PC-9 (cell line): ENCODE results near the gene TNXB. TPM values are rescaled to one million over a fixed set of nuclear protein-coding genes. Genes with fewer than 3 reads are reported as not detected.
"Not testable (repeated sequence)": the region's sequence is repeated elsewhere in the genome, so short reads cannot be mapped to it uniquely, and the experiment has no call there.

Source experiments
- BruUV-seq: library from RNA; stranded (reverse); fragments of 400-500 nt; replicated peaks from 2 replicates; lab custom pipeline; 2021; lab: Mats Ljungman, UMichigan
- CTCF ChIA-PET: fragments of 300-600 bp; sonication (Branson Sonifier 250); formaldehyde crosslinking; loops from one replicate; lab custom pipeline; 2022; ENCODE audit warnings: antibody characterized with exemption; lab: Charles Lee
- POLR2A ChIA-PET: fragments of 300-600 bp; sonication (Branson Sonifier 250); formaldehyde crosslinking; loops from one replicate; lab custom pipeline; 2022; ENCODE audit warnings: antibody characterized with exemption; ENCODE audit not compliant: unreplicated experiment; lab: Charles Lee
- DNase-seq, 2 experiments: peaks; one replicate each; pipeline versions ENCODE4 v3.0.0 to v3.0.0-alpha.2; 2015 to 2022; ENCODE audit warnings: mixed read lengths in 1 of 2
- H2AFZ ChIP-seq: fragments of 200-600 bp; sonication (generic); 2 replicates; pipeline ENCODE4 v1.8.1; 2017; ENCODE audit warnings: antibody characterized with exemption
- H3F3A ChIP-seq: fragments of 200-600 bp; sonication (generic); 2 replicates; pipeline ENCODE4 v1.8.1; 2017; ENCODE audit warnings: antibody characterized with exemption, mild to moderate bottlenecking, low read depth; ENCODE audit not compliant: insufficient read depth
- H3K27ac ChIP-seq: fragments of 200-600 bp; sonication (generic); 2 replicates; pipeline ENCODE4 v1.6.1; 2016; ENCODE audit warnings: mixed run types
- H3K27me3 ChIP-seq: fragments of 200-600 bp; sonication (generic); 2 replicates; pipeline ENCODE4 v1.6.1; 2016; ENCODE audit warnings: low read depth, mixed run types; ENCODE audit not compliant: insufficient read depth
- H3K36me3 ChIP-seq: fragments of 200-600 bp; sonication (generic); 2 replicates; pipeline ENCODE4 v1.6.1; 2016; ENCODE audit warnings: low read depth, mixed run types
- H3K4me1 ChIP-seq: fragments of 200-600 bp; sonication (generic); replicated peaks from 2 replicates; pipeline ENCODE4 v1.6.1; 2016; ENCODE audit warnings: mixed run types; ENCODE audit not compliant: insufficient read depth
- H3K4me2 ChIP-seq: fragments of 200-600 bp; sonication (generic); 2 replicates; pipeline ENCODE4 v1.6.1; 2017; ENCODE audit warnings: mixed run types
- H3K4me3 ChIP-seq: fragments of 200-600 bp; sonication (generic); 2 replicates; pipeline ENCODE4 v1.6.1; 2016; ENCODE audit warnings: mixed run types
- H3K79me2 ChIP-seq: fragments of 200-600 bp; sonication (generic); 2 replicates; pipeline ENCODE4 v1.6.1; 2017; ENCODE audit warnings: low read depth, mixed run types
- H3K9me2 ChIP-seq: fragments of 200-600 bp; sonication (generic); 2 replicates; pipeline ENCODE4 v1.8.1; 2017; ENCODE audit warnings: mild to moderate bottlenecking; ENCODE audit not compliant: insufficient read depth
- H3K9me3 ChIP-seq: fragments of 200-600 bp; sonication (generic); 2 replicates; pipeline ENCODE4 v1.8.1; 2016; ENCODE audit warnings: low read depth; ENCODE audit not compliant: insufficient read depth
- H4K20me1 ChIP-seq: fragments of 200-600 bp; sonication (generic); 2 replicates; pipeline ENCODE4 v1.8.1; 2017; ENCODE audit not compliant: insufficient read depth
- intact Hi-C: fragments of 100-400 bp; cut with micrococcal nuclease; formaldehyde crosslinking; loops from one replicate; pipeline ENCODE4 v1.10.0; 2022; ENCODE audit not compliant: unreplicated experiment
- total RNA-seq: library from RNA; stranded (reverse); gene quantifications from 2 replicates; pipeline ENCODE4 v1.2.3, GENCODE V29; 2021

The TNXB gene
- total RNA-seq, 1 experiment from 2014 or later = 15.1 TPM

DNA sequence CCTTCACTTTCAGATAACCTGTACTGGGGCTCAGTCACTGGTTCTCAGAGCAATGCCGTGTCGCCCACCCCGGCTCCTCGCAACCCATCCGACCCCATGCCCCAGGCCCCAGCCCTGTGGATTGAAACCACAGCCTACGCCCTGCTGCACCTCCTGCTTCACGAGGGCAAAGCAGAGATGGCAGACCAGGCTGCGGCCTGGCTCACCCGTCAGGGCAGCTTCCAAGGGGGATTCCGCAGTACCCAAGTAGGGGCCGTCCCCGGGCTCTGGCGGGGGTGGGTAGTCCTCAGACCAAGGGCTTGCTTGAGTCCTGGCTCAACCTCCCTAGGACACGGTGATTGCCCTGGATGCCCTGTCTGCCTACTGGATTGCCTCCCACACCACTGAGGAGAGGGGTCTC, 79.6 kb downstream of the TNXB start:
- H3K4me3 ChIP-seq, H3K79me2 ChIP-seq, H3F3A ChIP-seq, H3K27me3 ChIP-seq, H4K20me1 ChIP-seq, H3K9me3 ChIP-seq, H2AFZ ChIP-seq, H3K9me2 ChIP-seq, H3K4me1 ChIP-seq, H3K27ac ChIP-seq, POLR2A ChIA-PET, CTCF ChIA-PET, BruUV-seq, H3K36me3 ChIP-seq, H3K4me2 ChIP-seq, DNase-seq, intact Hi-C loops: not testable (repeated sequence)

DNA sequence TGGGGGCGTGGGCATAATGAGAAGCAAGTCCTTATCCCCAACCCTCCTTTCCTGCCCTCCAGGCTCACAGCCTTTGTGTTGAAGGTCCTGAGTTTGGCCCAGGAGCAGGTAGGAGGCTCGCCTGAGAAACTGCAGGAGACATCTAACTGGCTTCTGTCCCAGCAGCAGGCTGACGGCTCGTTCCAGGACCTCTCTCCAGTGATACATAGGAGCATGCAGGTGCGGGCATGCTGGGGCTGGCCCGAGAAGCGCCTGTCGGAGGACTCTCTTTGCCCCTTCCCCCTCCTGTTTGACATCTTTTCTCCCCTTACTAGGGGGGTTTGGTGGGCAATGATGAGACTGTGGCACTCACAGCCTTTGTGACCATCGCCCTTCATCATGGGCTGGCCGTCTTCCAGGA, 80.5 kb downstream of the TNXB start:
- H3K27me3 ChIP-seq, H3K4me3 ChIP-seq, H3K9me2 ChIP-seq, intact Hi-C loops, H3F3A ChIP-seq, CTCF ChIA-PET, H4K20me1 ChIP-seq, H3K36me3 ChIP-seq, H3K79me2 ChIP-seq, POLR2A ChIA-PET, H3K4me2 ChIP-seq, H3K4me1 ChIP-seq, DNase-seq, BruUV-seq, H3K9me3 ChIP-seq, H3K27ac ChIP-seq, H2AFZ ChIP-seq: not testable (repeated sequence)

DNA sequence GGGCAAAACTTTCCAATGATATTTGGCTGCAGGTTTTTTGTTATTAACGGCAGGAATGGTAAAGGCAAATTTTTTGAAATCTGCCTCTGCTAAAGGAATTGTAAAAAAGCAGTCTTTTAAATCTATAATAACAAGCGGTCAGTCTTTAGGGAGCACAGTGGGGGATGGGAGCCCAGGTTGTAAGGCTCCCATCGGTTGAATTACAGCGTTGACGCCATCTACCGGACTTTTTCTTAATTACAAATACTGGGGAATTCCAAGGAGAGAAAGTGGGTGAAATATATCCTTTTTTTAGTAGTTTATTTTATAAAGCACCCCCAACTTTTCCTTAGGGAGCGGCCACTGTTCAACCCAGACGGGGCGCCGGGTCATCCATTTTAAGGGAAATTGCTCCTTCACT, 87.0 kb downstream of the TNXB start:
- intact Hi-C loops, POLR2A ChIA-PET, H2AFZ ChIP-seq, CTCF ChIA-PET, DNase-seq, H3K4me2 ChIP-seq, H3K36me3 ChIP-seq, H4K20me1 ChIP-seq, H3F3A ChIP-seq, BruUV-seq, H3K9me3 ChIP-seq, H3K4me3 ChIP-seq, H3K27me3 ChIP-seq, H3K4me1 ChIP-seq, H3K27ac ChIP-seq, H3K9me2 ChIP-seq, H3K79me2 ChIP-seq: not testable (repeated sequence)

DNA sequence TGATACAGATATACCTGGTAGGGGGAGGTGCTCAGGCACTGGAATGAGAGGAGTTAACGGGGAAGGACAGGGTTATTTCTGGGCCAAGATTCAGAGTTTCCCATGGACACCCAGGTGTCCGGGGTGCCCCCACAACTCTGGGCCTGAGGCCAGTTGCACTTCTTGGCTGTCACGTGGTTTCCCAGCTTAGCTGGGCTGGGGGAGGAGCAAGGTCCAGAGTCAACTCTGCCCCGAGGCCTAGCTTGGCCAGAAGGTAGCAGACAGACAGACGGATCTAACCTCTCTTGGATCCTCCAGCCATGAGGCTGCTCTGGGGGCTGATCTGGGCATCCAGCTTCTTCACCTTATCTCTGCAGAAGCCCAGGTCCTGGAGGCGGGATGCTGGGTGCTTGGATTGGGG, 94.6 kb downstream of the TNXB start, which contains the start of gene C4B:
Gene C4B (plus strand): TSS at position 249 of the 400 bp plus-strand sequence. CDS start 51 bp downstream, at position 300.
- H3K27me3 ChIP-seq, DNase-seq, POLR2A ChIA-PET, BruUV-seq, H3K79me2 ChIP-seq, H3K27ac ChIP-seq, intact Hi-C loops, H3F3A ChIP-seq, CTCF ChIA-PET, H3K4me3 ChIP-seq, H3K9me3 ChIP-seq, H3K9me2 ChIP-seq, H4K20me1 ChIP-seq, H3K36me3 ChIP-seq, H3K4me2 ChIP-seq, H3K4me1 ChIP-seq, H2AFZ ChIP-seq: not testable (repeated sequence)

DNA sequence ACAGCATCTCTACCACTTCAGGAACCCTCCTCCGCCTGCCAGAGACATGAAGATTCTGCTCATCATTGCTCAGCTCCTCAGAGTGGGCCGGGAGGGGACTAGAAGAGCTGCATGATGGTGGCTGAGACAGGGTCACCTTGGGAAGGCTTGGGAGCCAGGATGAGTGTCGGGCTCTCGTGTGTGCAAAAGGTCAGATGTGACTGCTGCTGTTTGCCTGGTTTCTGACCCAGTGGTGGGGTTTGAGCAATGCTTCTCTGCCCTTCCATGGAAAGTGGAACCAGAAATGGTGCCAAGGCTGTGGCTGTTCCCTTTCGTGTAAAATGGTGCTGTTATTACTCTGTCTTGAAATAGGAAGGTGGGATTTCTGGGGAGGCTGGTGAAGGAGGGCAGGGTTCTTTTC, 95.4 kb downstream of the TNXB start:
- intact Hi-C loops, H3K36me3 ChIP-seq, H3K9me3 ChIP-seq, H3F3A ChIP-seq, H3K79me2 ChIP-seq, CTCF ChIA-PET, POLR2A ChIA-PET, BruUV-seq, H3K4me2 ChIP-seq, H3K4me3 ChIP-seq, H3K9me2 ChIP-seq, H2AFZ ChIP-seq, H3K27me3 ChIP-seq, H3K4me1 ChIP-seq, H4K20me1 ChIP-seq, H3K27ac ChIP-seq, DNase-seq: not testable (repeated sequence)

DNA sequence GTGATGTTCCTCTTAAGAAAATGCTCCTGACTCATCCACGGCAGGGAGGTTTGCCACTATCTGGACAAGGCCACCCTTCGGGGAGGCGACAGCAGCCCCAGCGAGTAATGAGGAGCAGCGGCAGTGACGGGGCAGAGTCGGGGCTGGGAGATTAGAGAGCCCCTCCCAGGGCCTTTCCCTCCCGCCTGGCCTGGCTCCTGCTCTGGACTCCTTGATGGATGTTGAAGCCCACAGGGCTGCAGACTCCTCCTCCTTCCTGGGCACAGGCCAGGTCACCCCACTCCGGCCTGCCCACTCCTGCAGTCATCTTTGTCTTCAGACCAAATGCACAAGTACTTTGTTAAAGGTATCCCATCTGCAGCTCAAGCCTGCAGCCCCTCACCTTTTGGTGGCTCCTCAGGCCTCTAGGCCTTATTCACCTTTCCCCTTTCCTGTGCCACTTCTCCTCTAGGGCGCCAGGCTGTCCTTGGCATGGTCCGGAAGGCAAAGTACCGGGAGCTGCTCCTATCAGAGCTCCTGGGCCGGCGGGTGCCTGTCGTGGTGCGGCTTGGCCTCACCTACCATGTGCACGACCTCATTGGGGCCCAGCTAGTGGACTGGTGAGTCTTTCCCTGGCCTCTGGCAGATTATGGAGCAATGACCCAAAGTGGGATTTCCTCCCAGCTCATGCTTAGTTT, 96.1 kb downstream of the TNXB start:
- H3K36me3 ChIP-seq, H2AFZ ChIP-seq, H4K20me1 ChIP-seq, H3K4me1 ChIP-seq, H3K9me2 ChIP-seq, intact Hi-C loops, H3F3A ChIP-seq, H3K27ac ChIP-seq, H3K9me3 ChIP-seq, DNase-seq, H3K4me3 ChIP-seq, H3K4me2 ChIP-seq, POLR2A ChIA-PET, BruUV-seq, H3K27me3 ChIP-seq, H3K79me2 ChIP-seq, CTCF ChIA-PET: not testable (repeated sequence)

DNA sequence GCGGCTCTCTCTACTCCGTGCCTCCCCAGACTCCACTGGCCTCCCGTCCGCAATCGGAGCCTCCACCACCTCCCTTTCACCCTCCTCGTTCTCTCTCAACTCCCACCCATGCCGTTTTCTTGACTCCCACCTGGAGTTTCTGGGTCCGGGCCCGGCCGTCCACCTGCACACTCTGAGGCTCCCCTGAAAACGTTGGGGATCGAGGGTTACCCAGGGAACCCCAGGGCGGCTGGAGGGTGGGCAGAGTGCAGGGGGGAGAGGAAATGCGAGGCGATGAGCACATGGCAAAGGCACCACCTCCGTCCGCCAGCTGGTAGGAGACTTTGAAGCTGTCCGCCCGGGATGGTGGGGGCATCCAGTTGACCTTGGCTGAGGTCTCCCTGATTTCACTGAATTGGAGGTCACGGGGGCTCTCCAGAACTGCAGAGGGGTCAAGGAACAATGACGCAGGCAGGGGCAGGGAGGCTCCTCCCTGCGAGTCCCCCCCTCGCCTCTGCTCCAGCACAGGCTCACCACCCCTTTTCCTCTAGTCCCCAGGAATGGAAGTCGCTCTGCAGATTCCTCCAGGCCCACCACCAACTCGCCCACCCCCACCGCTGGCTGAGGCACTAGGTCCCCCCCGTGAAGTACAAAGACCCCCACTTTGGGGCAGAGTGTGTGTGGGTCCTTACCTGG, 98.1 kb downstream of the TNXB start:
- H3K9me3 ChIP-seq, POLR2A ChIA-PET, intact Hi-C loops, H3K27ac ChIP-seq, H3K36me3 ChIP-seq, H3K4me2 ChIP-seq, CTCF ChIA-PET, H3K4me3 ChIP-seq, H3K9me2 ChIP-seq, H3F3A ChIP-seq, BruUV-seq, H3K79me2 ChIP-seq, H3K4me1 ChIP-seq, H2AFZ ChIP-seq, H4K20me1 ChIP-seq, H3K27me3 ChIP-seq, DNase-seq: not testable (repeated sequence)
